Left renal pelvis (tissue), 4 donors: ENCODE measurements around the gene ERVMER34-1. TPM values are rescaled to one million over a fixed set of nuclear protein-coding genes. Genes with fewer than 3 reads are reported as not detected.

Experiments used
- polyA plus RNA-seq, 4 donors: library from polyadenylated mRNA; unstranded; fragments of 120-200 nt; gene quantifications; one replicate each; pipeline ENCODE4 v1.2.1, GENCODE V29; 2013; ENCODE audit not compliant: insufficient read length in 4 of 4

ERVMER34-1 gene
- polyA plus RNA-seq, 4 donors: 1.1 to 4.7 (median 4.0) TPM

Other genes starting within 250 kb of the ERVMER34-1 start
- 10 to 100 TPM; 28.3 to 39.4 (median 32.9) TPM for gene USP46, start 92.1 kb downstream of the ERVMER34-1 start, polyA plus RNA-seq
- 10 to 100 TPM; 26.7 to 49.2 (median 37.6) TPM for gene RASL11B, start 110.9 kb upstream of the ERVMER34-1 start, polyA plus RNA-seq